Stimulated activated naive CD8-positive, alpha-beta T cell treated with anti-CD3 and anti-CD28 coated beads, Interleukin-15, Interleukin-2, amounts not matched to agents 100 ng/mL and 50 ng/mL, for 24 hours (primary cell): ENCODE data around the gene ZC3H12D.
"Not testable (repeated sequence)": the region's sequence is repeated elsewhere in the genome, so short reads cannot be mapped to it uniquely, and the experiment has no call there.

Experiments
- H3K27ac Mint-ChIP-seq: one replicate; pipeline ENCODE4 v1.8.0; 2021; ENCODE audit warnings: mild to moderate bottlenecking, mixed read lengths
- H3K27me3 Mint-ChIP-seq: one replicate; pipeline ENCODE4 v1.8.0; 2021; ENCODE audit warnings: mixed read lengths
- H3K36me3 Mint-ChIP-seq: one replicate; pipeline ENCODE4 v1.8.0; 2021; ENCODE audit warnings: low read depth, mixed read lengths
- H3K4me1 Mint-ChIP-seq: one replicate; pipeline ENCODE4 v1.8.0; 2021; ENCODE audit warnings: low read depth, mixed read lengths
- H3K4me3 Mint-ChIP-seq: one replicate; pipeline ENCODE4 v1.8.0; 2021; ENCODE audit warnings: mild to moderate bottlenecking, mixed read lengths
- H3K9me3 Mint-ChIP-seq: one replicate; pipeline ENCODE4 v1.8.0; 2021; ENCODE audit warnings: mixed read lengths

Gene ZC3H12D

DNA sequence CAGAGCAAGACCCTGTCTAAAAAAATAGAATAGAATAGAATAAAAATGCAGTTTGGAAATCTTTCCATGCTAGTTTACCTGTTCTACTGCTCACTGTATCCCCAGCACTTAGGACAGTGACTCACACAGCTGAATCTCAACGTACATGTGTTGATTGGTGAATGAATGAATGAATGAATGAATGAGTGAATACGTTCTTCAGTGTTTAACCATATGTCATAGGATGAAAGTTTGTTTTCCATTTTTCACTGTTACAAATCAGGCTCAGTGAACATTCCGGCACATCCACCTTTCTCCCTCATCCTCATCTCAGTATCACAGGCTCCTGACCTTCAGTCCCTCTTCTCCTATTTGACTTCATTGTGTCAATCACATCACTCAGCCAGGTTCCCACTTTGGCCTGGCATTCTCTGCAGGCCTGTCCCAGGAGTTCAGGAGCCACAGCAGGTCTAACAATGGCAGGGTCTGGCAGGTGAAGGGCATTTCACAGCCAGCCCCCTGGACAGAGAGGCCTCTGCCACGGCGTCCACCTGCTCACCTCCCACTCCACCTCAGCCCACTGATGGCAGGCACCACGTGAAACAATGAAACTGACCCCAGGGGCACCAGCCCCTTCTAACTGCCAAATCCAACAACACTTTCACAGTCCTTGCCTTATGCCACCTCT, 7.9 kb downstream of the ZC3H12D start:
- Mint-ChIP-seq H3K36me3 (peaks cover 11% of the 10 kb centered on the region), H3K4me3 (no peak overlapping the region), H3K9me3 (no peaks in the 10 kb centered on the region), H3K27ac (peak overlapping the region; percentile 71), H3K27me3 (no peaks in the 10 kb centered on the region), H3K4me1 (peaks cover 72% of the 10 kb centered on the region)

GRCh38 chr6:149474108-149474935, 10.5 kb downstream of the ZC3H12D start:
- Mint-ChIP-seq H3K4me1 (peaks cover 61% of the 10 kb centered on the region), H3K9me3 (no peaks in the 10 kb centered on the region), H3K27ac (no peak overlapping the region), H3K4me3 (no peak overlapping the region), H3K27me3 (no peaks in the 10 kb centered on the region), H3K36me3 (peaks cover 14% of the 10 kb centered on the region)

- Mint-ChIP-seq H3K4me1 (peaks cover 60% of the 10 kb centered on the region), H3K27ac (peak overlapping the region; percentile 22), H3K36me3 (peaks cover 14% of the 10 kb centered on the region), H3K4me3 (no peak overlapping the region), H3K9me3 (no peaks in the 10 kb centered on the region), H3K27me3 (no peaks in the 10 kb centered on the region)
Measured at GRCh38 chr6:149473080-149474052, 11.4 kb downstream of the ZC3H12D start.

- H3K4me3 Mint-ChIP-seq = no peak overlapping the region
- H3K4me1 Mint-ChIP-seq = peaks cover 65% of the 10 kb centered on the region
- H3K27me3 Mint-ChIP-seq = no peaks in the 10 kb centered on the region
- peak overlapping the region; percentile 14 for H3K27ac Mint-ChIP-seq
- peaks cover 14% of the 10 kb centered on the region for H3K36me3 Mint-ChIP-seq
- no peaks in the 10 kb centered on the region for H3K9me3 Mint-ChIP-seq
Measured at GRCh38 chr6:149472241-149472640, 12.6 kb downstream of the ZC3H12D start.

- H3K4me1 Mint-ChIP-seq = peaks cover 65% of the 10 kb centered on the region
- no peaks in the 10 kb centered on the region for H3K27me3 Mint-ChIP-seq
- H3K36me3 Mint-ChIP-seq = peaks cover 14% of the 10 kb centered on the region
- no peak overlapping the region for H3K4me3 Mint-ChIP-seq
- no peaks in the 10 kb centered on the region for H3K9me3 Mint-ChIP-seq
- H3K27ac Mint-ChIP-seq = peak overlapping the region; percentile 14
Measured at GRCh38 chr6:149471801-149472200, 13.0 kb downstream of the ZC3H12D start.

GRCh38 chr6:149470948-149471347, 13.9 kb downstream of the ZC3H12D start:
- peak overlapping the region; percentile 55 for H3K27ac Mint-ChIP-seq
- peaks cover 14% of the 10 kb centered on the region for H3K36me3 Mint-ChIP-seq
- no peaks in the 10 kb centered on the region for H3K9me3 Mint-ChIP-seq
- no peaks in the 10 kb centered on the region for H3K27me3 Mint-ChIP-seq
- H3K4me1 Mint-ChIP-seq = peaks cover 67% of the 10 kb centered on the region
- H3K4me3 Mint-ChIP-seq = no peak overlapping the region

DNA sequence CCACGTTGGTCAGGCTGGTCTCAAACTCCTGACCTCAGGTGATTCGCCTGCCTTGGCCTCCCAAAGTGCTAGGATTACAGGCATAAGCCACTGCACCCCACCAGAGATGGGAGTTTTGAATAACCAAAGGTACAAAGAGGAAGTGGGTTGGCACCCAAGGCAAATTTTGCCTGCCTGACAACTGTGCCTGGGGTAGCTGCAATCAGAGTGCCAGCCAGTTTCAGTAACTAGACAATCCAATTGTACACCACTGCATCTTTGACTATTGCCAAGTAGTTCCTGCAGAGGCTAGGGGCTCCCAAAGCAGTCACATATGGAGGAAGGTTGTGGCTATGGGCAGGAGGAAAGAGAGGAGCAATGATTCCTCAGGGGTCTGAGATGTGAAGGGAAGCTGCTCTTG, 16.6 kb downstream of the ZC3H12D start:
- Mint-ChIP-seq H3K9me3 (no peaks in the 10 kb centered on the region), H3K4me1 (peaks cover 78% of the 10 kb centered on the region), H3K27me3 (no peaks in the 10 kb centered on the region), H3K4me3 (peak overlapping the region; percentile 48), H3K36me3 (peaks cover 27% of the 10 kb centered on the region), H3K27ac (peak overlapping the region; percentile 86)

DNA sequence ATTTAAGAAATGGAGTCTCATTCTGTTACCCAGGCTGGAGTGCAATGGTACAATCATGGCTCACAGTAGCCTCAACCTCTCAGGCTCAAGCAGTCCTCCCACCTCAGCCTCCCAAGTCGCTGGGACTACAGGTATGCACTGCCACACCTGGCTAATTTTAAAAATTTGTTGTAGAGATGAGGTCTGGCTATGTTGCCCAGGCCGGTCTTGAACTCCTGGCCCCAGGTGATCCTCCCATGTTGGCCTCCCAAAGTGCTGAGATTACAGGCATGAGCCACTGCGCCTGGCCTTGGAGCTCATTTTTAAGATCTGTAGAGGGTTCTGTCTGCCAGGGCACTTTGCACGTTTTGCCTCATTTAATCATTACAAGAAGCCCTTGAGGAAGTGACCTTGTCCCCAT, 17.5 kb downstream of the ZC3H12D start:
- Mint-ChIP-seq H3K4me3 (no peak overlapping the region), H3K9me3 (no peaks in the 10 kb centered on the region), H3K4me1 (peaks cover 74% of the 10 kb centered on the region), H3K27ac (peak overlapping the region; percentile 16), H3K36me3 (peaks cover 30% of the 10 kb centered on the region), H3K27me3 (no peaks in the 10 kb centered on the region)

- no peaks in the 10 kb centered on the region for H3K27me3 Mint-ChIP-seq
- H3K4me1 Mint-ChIP-seq = peaks cover 62% of the 10 kb centered on the region
- H3K9me3 Mint-ChIP-seq = no peaks in the 10 kb centered on the region
- no peak overlapping the region for H3K4me3 Mint-ChIP-seq
- peak overlapping the region; percentile 18 for H3K27ac Mint-ChIP-seq
- peaks cover 40% of the 10 kb centered on the region for H3K36me3 Mint-ChIP-seq
Measured at GRCh38 chr6:149464411-149464810, 20.4 kb downstream of the ZC3H12D start.

DNA sequence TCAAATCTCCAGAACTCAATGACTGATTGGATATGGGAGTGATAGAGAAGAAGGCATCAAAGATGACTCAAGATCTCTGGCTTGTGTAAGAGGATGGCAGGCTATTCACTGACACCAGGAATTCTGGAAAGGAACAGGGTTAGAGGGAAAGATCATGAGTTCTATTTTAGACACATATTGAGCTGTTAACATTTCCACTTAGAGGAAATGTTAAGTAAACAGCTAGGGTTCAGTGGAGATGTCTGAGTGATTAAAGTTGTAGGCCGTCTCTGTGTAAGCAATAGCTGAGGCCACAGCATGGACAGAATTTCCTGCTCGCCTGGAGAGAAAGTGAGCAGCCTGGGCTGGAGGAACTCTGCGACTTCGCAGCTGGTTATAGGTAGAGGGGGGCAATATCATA, 21.0 kb downstream of the ZC3H12D start:
- Mint-ChIP-seq H3K4me1 (peaks cover 63% of the 10 kb centered on the region), H3K27me3 (no peaks in the 10 kb centered on the region), H3K36me3 (peaks cover 46% of the 10 kb centered on the region), H3K4me3 (no peak overlapping the region), H3K27ac (peak overlapping the region; percentile 59), H3K9me3 (no peaks in the 10 kb centered on the region)

DNA sequence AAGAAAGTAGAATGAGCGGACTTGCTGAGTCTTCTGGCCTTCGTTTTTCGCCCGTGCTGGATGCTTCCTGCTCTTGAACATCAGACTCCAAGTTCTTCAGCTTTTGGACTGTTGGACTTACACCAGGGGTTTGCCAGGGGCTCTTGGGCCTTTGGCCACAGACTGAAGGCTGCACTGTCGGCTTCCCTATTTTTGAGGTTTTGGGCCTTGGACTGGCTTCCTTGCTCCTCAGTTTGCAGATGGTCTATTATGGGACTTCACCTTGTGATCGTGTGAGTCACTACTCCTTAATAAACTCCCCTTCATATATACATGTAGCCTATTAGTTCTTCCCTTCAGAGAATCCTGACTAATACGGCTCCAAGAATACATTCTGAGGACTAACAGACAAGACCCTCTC, 22.1 kb downstream of the ZC3H12D start:
- not testable (repeated sequence) for H3K4me3 Mint-ChIP-seq, H3K9me3 Mint-ChIP-seq, H3K27me3 Mint-ChIP-seq, H3K27ac Mint-ChIP-seq
- peaks cover 62% of the 10 kb centered on the region for H3K4me1 Mint-ChIP-seq
- peaks cover 54% of the 10 kb centered on the region for H3K36me3 Mint-ChIP-seq

DNA sequence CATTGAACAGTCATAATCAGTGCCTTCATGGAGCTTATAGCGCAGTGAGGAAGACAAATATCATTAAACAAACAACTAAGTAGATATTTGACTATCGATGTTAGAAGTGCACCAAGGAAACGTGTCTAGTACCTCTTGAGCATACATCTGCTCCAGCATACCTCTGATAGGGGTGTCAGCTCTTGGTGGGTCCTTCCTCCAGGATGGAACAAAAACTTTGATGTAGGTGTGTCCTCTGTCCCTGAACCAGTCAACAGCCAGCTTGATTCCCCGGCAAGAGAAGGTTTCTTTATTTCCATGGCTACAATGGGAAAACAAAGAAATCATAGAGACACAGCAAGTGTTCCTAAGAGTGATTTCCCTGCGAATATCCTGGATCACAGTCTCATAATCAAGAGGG, 23.1 kb downstream of the ZC3H12D start:
- peak overlapping the region; percentile 49 for H3K27ac Mint-ChIP-seq
- H3K4me1 Mint-ChIP-seq = peaks cover 53% of the 10 kb centered on the region
- H3K36me3 Mint-ChIP-seq = peaks cover 59% of the 10 kb centered on the region
- H3K9me3 Mint-ChIP-seq = no peaks in the 10 kb centered on the region
- H3K27me3 Mint-ChIP-seq = no peaks in the 10 kb centered on the region
- H3K4me3 Mint-ChIP-seq = no peak overlapping the region

GRCh38 chr6:149460249-149460648, 24.6 kb downstream of the ZC3H12D start:
- not testable (repeated sequence) for H3K27ac Mint-ChIP-seq, H3K9me3 Mint-ChIP-seq, H3K27me3 Mint-ChIP-seq, H3K4me3 Mint-ChIP-seq
- Mint-ChIP-seq H3K4me1 (peaks cover 45% of the 10 kb centered on the region), H3K36me3 (peaks cover 59% of the 10 kb centered on the region)

GRCh38 chr6:149459761-149460160, 25.1 kb downstream of the ZC3H12D start:
- Mint-ChIP-seq H3K36me3 (peaks cover 59% of the 10 kb centered on the region), H3K27ac (no peak overlapping the region), H3K4me3 (no peak overlapping the region), H3K4me1 (peaks cover 40% of the 10 kb centered on the region), H3K27me3 (no peaks in the 10 kb centered on the region), H3K9me3 (no peaks in the 10 kb centered on the region)

DNA sequence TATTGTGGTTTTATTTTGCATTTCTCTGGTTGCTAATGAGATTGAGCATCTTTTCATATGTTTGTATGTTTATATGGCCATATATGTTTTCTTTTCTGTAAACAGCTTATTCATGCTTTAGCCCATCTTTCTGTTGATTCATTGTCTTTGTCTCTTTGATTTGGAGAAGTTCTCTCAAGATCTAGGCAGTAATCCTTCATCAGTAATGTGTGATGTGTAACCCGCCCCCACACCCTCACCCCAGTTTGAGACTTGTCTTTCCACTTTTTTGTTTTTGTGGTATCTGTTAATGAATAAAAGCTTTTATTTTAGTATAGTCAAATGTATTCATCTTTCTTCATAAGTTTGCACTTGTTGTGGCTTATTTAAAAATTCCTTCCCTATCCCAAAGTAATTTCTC, 26.0 kb downstream of the ZC3H12D start:
- Mint-ChIP-seq H3K27me3 (no peaks in the 10 kb centered on the region), H3K9me3 (no peaks in the 10 kb centered on the region), H3K36me3 (peaks cover 50% of the 10 kb centered on the region), H3K4me1 (peaks cover 31% of the 10 kb centered on the region), H3K27ac (no peak overlapping the region), H3K4me3 (no peak overlapping the region)
